ENCODE data around the gene LCN6. TPM values are rescaled to one million over a fixed set of nuclear protein-coding genes. Genes with fewer than 3 reads are reported as not detected.

The LCN6 gene
- total RNA-seq, 6 experiments from 2014 or later: 0.26 to 0.63 TPM; not detected in 4

DNA sequence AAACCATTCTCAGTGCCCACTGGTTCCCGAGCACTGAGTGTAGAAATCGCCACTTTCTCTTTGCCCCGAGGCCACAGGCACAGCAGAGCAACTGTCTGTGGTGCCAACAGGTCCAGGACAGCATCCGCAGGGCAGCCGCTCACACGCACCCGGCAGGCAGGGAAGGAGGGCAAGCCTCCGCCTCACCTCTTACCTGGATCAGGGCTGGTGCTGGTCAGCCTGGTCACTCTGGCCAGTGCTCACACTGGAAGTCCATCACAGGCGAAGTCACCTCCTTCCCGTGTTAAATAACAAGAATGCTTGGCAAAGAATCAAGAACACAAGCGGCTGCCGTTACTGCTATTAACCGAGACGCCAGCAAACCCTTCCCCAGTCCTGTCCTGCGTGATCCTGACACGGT lies 22.2 kb downstream of the LCN6 start:
- WGBS (ENCODE audit: insufficient coverage, low coverage, low lambda C conversion rate, missing lambda C conversion rate): 14% methylated on average over 5 of the region's 16 CpGs
- peaks cover 0 to 39% (median 24%) of the 10 kb centered on the region in 4 donors for H3K36me3 ChIP-seq

DNA sequence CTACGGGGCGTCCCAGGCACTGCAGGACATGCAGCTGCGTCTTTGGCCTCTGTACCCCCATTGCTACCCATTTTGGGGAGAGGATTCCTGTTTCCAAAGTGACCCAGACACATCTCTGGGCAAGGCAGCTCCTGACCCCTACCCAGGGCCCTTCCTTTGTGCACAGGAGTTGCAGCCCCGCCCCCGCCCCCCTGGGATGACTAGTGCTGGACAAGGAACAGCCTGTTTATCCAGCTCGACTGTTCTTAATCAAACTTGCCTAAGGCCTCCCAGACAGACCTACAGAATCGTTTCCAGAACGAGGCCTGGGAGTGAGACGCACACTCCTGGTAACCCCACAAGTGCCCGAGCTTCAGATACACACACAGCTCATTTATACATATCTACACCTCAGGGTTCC lies 22.7 kb downstream of the LCN6 start:
- intact Hi-C loops (cut with DNase I): no loop called here
- ATAC-seq (no peak), DNase-seq (no peak)
- Histone ChIP-seq H3K36me3 (peaks cover 0 to 39% (median 24%) of the 10 kb centered on the region in 4 donors), H3K27me3 (no peaks in the 10 kb centered on the region), H3K27ac (no peak overlapping the region), H3K4me1 (peaks cover 0 to 17% (median 7%) of the 10 kb centered on the region in 4 donors), H3K4me3 (no peak overlapping the region), H3K9me3 (no peaks in the 10 kb centered on the region)
- TF ChIP-seq POLR2A (IDR thresholded peaks at IDR 0.05) (no peak), CTCF (IDR thresholded peaks at IDR 0.05) (no peak)
- 44% methylated on average over 3 of the region's 10 CpGs for WGBS (ENCODE audit: insufficient coverage, low coverage, low lambda C conversion rate, missing lambda C conversion rate)

More for the DNA sequence above, 22.2 kb downstream of the LCN6 start:
- peak overlapping the region; percentile 92 to 97 (median 95) for H3K4me3 ChIP-seq
- ATAC-seq (no peak), DNase-seq (no peak)
- TF ChIP-seq CTCF (IDR thresholded peaks at IDR 0.05) (no peak), POLR2A (IDR thresholded peaks at IDR 0.05) (no peak)
- peaks cover 0 to 17% (median 7%) of the 10 kb centered on the region in 4 donors for H3K4me1 ChIP-seq
- intact Hi-C loops (cut with DNase I): no loop called here
- H3K27ac ChIP-seq: no peak overlapping the region
- no peaks in the 10 kb centered on the region for H3K27me3 ChIP-seq
- no peaks in the 10 kb centered on the region for H3K9me3 ChIP-seq

- H3K9me3 ChIP-seq: no peaks in the 10 kb centered on the region
- TF ChIP-seq POLR2A (IDR thresholded peaks at IDR 0.05) (no peak), CTCF (IDR thresholded peaks at IDR 0.05) (no peak)
- no peak overlapping the region for H3K4me3 ChIP-seq
- 64% methylated on average over 5 of the region's 7 CpGs for WGBS (ENCODE audit: insufficient coverage, low coverage, low lambda C conversion rate, missing lambda C conversion rate)
- DNase-seq (no peak), ATAC-seq (no peak)
- peaks cover 0 to 39% (median 24%) of the 10 kb centered on the region in 4 donors for H3K36me3 ChIP-seq
- H3K4me1 ChIP-seq: peaks cover 0 to 17% (median 7%) of the 10 kb centered on the region in 4 donors
- no peak overlapping the region for H3K27ac ChIP-seq
- no peaks in the 10 kb centered on the region for H3K27me3 ChIP-seq
- intact Hi-C loops (cut with DNase I): no loop called here
Observed at GRCh38 chr9:136724772-136725171, 23.6 kb downstream of the LCN6 start.

- ATAC-seq: no peak
- no peaks in the 10 kb centered on the region for H3K9me3 ChIP-seq
- 100% methylated on average over 2 of the region's 8 CpGs for WGBS (ENCODE audit: insufficient coverage, low coverage, low lambda C conversion rate, missing lambda C conversion rate)
- TF ChIP-seq POLR2A (IDR thresholded peaks at IDR 0.05): no peak
- TF ChIP-seq CTCF (IDR thresholded peaks at IDR 0.05): no peak
- no peaks in the 10 kb centered on the region for H3K27me3 ChIP-seq
- intact Hi-C loops (cut with DNase I): no loop called here
- H3K4me1 ChIP-seq: peaks cover 0 to 17% (median 8%) of the 10 kb centered on the region in 4 donors
- H3K36me3 ChIP-seq: peaks cover 0 to 39% (median 24%) of the 10 kb centered on the region in 4 donors
- H3K4me3 ChIP-seq: no peak overlapping the region
- DNase-seq: no peak
- H3K27ac ChIP-seq: no peak overlapping the region
Observed at GRCh38 chr9:136723989-136724388, 24.3 kb downstream of the LCN6 start.

Measured in right lobe of liver (tissue), 6 donors.